GM19455 (cell line): ENCODE data around the gene RSF1.

Experiments
- ATAC-seq: cut with Tn5 transposase; IDR thresholded peaks from one replicate; pipeline ENCODE4 v1.9.1; 2021; ENCODE audit not compliant: unreplicated experiment

RSF1 gene

GRCh38 chr11:77750394-77751156 is 69.9 kb downstream of the RSF1 start:
- no peak for ATAC-seq

GRCh38 chr11:77749232-77749631 is 71.3 kb downstream of the RSF1 start:
- no peak for ATAC-seq

GRCh38 chr11:77748266-77748665 is 72.3 kb downstream of the RSF1 start:
- ATAC-seq = no peak

- ATAC-seq = no peak
Measured at GRCh38 chr11:77747381-77747969, 73.0 kb downstream of the RSF1 start.

- no peak for ATAC-seq
Measured at GRCh38 chr11:77736473-77736872, 84.0 kb downstream of the RSF1 start.

- no peak for ATAC-seq
Measured at GRCh38 chr11:77734890-77735289, 85.6 kb downstream of the RSF1 start.

- ATAC-seq = no peak
Measured at GRCh38 chr11:77732143-77732542, 88.4 kb downstream of the RSF1 start.

- ATAC-seq = no peak
Measured at GRCh38 chr11:77730789-77731188, 89.7 kb downstream of the RSF1 start.

- no peak for ATAC-seq
Measured at GRCh38 chr11:77729063-77729462, 91.5 kb downstream of the RSF1 start.

- ATAC-seq = no peak
Measured at GRCh38 chr11:77728203-77728786, 92.2 kb downstream of the RSF1 start.

- no peak for ATAC-seq
Measured at GRCh38 chr11:77726524-77726923, 94.0 kb downstream of the RSF1 start.

- no peak for ATAC-seq
Measured at GRCh38 chr11:77725433-77725832, 95.1 kb downstream of the RSF1 start.

- no peak for ATAC-seq
Measured at GRCh38 chr11:77724636-77725035, 95.9 kb downstream of the RSF1 start.

GRCh38 chr11:77723024-77723423 is 97.5 kb downstream of the RSF1 start:
- ATAC-seq = no peak

- ATAC-seq = no peak
Measured at GRCh38 chr11:77710358-77710757, 110.2 kb downstream of the RSF1 start.

GRCh38 chr11:77705876-77706579 is 114.5 kb downstream of the RSF1 start:
- ATAC-seq = no peak

GRCh38 chr11:77705195-77705875 is 115.2 kb downstream of the RSF1 start:
- ATAC-seq = no peak

GRCh38 chr11:77704029-77704428 is 116.5 kb downstream of the RSF1 start:
- ATAC-seq = no peak

GRCh38 chr11:77699425-77699824 is 121.1 kb downstream of the RSF1 start:
- ATAC-seq = no peak

- ATAC-seq = no peak
Measured at GRCh38 chr11:77698896-77699295, 121.6 kb downstream of the RSF1 start.

GRCh38 chr11:77697865-77698264 is 122.7 kb downstream of the RSF1 start:
- no peak for ATAC-seq
